Measurements from ENCODE around the gene TENM4.
A peak's percentile ranks its signal among the peaks of the same experiment; 100 is the strongest.

The TENM4 gene

DNA sequence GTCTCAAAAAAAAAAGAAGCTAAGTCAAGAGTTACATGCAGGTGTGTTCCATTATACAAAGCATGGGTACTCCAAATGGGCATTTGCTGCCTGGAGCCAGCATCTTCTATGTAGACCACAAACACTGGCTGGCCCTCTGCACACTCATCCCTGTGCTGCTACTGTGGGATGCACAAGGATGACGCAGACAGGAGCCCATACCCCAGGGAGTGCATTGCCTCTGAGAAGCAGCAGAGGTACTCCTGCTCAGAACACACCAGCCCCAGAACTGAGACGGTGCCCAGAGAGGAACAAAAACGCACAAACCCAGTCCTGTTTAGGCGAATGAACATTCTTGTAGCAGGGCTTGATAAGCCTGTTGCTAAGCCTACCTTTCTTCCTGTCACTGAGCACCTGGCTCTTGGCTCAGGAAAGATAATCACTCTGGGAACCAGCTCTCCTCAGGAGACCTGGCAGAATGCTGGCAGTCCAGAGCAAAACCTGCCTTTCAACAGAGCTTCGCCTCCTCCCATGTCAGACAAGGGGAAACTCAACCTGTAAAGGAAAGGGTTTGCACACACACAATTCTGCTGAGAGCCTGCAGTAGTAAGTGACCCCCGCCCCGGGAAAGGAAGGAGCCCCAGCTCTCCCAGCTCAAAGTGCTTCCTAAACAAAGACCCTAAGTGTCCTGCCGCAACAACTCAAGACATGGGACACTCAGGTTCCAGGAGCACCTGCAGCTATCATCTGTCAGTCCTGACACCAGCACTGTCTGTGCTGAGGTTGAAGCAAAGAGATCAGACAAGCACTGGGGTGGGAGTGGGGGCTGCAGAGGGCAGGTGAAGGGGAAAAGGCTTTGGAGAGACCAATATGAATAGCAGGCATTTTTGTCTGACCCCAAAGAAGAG, 145.7 kb downstream of the TENM4 start:
- DNase-seq (ENCODE audit: low read depth), result no peak

DNA sequence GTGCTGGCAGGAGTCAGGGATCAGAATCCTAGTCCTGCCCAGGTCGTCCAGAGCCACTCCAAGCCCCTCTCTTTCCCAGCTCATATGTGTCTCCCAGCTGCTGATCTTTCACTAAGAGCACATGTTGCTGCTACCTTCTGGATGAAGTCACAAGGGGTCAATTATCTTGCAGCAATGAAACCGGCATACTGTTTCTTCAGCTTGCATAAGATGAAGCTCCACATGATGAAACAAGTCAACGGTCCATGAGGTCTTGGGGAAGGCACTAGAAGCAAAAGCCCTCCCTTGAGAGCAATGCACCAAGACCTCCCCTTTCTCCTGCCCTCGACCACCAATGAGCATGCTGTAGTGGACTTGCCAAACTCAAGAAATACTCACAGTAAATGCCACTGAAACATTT, 148.9 kb downstream of the TENM4 start:
- DNase-seq (ENCODE audit: low read depth), result no peak

DNA sequence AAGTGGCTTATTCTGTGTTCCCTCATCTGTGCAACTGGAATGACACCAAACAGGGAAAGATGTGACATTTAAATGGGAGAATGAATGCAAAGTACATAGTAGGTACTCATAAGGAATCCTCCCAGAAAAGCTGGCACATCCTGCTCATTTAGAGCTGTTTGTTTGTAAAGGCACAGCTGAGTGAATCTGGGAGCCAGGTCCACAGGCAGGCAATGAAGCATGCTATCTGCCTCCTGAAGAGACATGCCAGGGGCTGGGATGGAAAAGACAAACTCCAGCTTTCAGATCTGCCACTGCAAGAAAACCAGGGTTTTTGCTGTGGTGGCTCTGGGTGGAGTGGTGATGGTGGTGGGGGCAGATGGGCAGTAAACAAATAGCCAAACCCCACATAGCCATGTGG, 150.1 kb downstream of the TENM4 start:
- DNase-seq (ENCODE audit: low read depth), result no peak

DNA sequence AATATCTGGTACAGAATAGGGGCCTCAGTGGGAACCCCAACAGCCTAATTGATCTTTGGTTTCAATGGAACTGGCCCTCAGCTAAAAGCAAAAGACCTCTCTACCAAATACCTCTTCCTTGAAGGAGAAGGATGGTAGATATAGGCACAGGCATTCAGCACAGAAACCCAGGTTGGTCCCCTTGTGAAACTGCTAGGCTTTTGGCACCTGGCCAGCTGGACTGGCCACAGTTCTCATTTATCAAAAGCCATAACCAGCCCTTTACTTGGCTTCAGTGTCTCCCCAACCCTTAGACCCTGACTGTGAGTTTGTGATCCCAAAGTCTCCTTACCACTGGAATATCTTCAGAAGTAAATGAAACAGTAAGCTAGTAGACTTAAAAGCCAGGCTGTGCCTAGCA, 152.9 kb downstream of the TENM4 start:
- DNase-seq (ENCODE audit: low read depth), result no peak

DNA sequence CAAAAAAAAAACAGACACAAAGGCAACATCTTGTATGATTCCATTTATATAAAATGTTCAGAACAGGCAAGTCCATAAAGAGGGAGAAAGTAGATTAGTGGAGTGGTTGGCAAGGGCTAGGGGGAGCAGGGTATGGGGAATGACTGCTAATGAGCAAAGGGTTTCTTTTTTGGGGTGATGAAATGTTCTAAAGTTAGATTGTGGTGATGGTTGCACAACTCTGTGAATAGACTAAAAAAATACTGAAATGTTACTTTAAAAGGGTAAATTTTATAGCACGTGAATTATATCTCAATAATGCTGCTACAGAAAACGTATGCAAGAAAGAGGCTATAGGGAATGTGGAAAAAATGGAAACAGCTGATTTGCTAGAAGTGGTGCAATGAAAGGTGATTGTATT, 155.1 kb downstream of the TENM4 start:
- no peak for DNase-seq (ENCODE audit: low read depth)

DNA sequence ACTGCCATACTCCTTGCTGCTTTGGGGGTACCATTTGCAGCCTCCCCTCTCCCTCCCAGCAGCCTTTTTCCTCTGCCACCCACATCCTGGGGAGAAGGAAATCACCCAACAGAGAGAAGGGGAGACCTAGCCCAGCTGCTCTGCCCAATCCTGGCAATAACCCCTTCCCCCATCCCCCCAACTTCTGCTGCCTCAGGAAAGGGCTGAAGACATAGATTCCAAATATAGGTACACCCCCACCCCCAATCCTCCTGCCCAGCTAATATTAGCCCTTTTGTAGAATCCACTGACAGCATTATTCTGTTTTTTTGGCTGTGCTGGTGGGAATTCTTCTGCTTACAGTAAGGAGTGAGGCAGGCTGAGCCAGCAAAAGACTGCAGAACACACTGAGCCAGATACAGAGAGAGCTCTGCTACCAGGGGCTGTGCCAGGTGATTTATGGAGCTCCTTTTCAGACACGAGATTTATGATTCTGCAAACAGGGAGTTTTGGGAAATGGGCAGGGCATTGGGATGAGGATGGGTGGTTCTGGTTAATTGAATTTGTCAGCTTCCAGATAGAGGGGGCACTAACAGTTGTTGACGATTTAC, 164.0 kb downstream of the TENM4 start:
- DNase-seq (ENCODE audit: low read depth), result no peak

DNA sequence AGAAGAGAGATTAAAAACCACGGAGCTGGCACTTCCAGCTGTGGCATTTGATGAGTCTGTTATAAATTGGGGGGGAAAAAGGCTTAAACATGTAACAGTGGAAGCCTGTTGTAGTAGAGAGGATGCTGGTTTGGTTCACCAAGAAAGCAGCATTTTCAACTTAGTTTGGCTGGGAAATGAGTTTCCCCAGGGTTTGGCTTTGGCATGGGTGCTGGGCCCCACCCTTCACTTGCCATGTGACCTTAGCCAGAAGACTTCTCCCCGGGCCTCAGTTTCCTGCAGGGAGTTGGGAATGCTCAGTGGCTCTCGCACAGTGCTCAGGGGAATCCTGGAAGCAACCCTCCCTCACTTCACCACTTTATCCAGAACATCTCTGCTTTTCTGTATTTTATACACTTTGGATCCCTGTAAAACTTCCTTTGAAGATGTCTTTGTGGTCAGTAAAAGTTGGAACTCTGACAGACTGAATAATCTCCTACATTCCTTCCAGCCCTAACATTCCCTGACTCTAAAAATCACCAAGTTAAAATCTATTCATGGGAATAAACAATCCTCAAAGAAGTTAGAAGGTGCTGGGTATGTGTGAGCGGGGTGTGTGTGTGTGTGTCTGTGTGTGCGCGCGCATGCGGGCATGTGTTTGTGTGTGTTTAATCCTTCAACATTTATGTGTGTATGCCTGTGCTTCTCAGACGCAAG, 166.0 kb downstream of the TENM4 start:
- DNase-seq (ENCODE audit: low read depth), result peak; percentile 65

DNA sequence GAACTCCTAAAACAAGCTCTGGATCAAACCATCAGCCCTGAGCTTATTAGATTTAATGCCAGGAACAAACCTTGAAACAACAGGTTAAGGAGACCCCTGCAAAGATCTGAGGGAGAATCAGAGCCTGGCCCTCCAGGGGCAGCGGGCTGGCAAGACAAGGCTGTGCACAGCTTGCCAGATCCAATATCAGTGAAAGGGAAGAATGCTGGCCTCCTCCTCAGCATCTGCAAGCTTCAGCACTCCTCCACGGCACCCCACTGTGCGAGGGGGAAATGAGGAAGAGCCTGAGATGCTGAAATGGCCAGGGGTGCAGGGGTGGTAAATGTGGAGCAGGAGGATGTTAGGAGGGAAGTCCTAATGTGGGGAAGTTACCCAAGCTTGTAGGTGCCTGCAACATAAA, 167.0 kb downstream of the TENM4 start:
- no peak for DNase-seq (ENCODE audit: low read depth)

DNA sequence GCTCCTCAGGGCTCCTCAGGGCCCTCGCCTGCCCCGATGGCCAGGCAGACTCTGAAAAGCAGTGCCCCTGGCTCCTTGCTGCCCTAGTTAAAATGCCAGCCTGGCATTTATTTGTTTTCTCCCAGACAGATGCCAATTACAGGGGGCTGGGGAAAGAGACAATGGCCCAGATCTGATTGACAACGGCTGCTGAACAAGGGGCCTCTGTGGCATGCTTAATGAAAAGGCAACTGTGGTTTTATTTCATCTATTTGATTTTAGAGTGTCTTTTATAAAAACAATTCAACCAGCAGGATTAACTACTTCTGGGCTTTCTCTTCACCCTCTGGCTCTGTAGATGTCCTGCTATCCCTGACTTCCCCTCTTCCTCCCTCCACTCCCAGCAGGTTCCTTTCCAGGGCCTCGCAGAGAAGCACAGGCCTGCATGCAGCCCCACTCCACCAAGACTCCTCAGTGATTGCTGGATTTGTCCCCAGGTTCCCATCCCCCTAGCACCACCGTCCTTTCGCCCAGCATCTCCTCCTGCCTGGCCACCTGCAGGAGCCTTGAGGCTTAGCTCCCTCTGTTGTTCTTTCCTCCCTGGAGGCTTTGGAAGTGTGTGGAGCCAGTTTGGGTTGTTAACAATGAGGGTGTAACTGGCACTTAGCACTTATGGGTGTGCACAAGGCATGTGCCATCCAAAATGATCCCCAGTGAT, 171.1 kb downstream of the TENM4 start:
- DNase-seq (ENCODE audit: low read depth), result no peak

DNA sequence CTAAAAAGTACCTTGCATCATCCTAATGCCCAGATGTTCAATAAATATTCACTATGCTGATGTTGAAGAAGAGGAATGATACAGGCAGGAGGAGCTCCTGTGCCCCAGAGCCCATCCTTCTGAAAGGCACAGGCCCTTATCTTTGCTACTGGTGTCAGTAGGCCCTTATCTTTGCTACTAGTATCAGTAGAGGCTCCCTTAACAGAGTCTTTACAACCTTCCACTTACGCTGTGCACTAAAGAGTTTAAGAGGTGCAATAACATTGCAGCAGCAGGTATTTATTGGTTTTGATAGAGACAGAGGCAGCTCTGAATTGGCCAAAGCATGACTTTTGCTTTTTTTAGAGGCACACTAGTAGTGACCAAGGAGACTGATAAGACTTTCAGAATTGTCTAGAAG, 174.4 kb downstream of the TENM4 start:
- DNase-seq (ENCODE audit: low read depth), result no peak

DNA sequence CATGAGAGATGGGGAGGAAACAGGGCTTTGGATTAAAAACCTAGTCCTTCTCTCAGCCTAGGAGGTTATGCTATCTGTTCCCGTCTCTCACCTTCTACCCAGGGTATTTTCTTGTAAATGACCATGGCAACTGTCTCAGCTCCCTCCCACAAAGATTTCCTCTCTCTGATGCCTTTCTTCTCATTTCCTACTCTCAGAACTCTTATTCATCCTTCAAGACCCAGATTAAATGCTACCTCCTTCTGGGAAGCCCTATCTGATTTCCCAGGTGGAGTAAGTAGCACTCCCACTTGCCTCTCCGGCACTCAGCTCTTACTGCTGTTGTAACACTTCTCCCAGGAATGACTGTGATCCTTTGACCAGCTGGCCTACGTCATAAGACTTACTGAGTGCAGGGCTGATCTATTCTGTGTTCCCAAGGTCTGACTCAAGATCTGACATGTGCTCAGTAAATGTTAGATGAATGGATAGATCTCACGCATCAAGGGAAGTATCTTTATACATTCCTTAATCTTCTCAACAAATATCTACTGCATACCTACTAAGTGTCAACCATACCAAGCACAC, 175.0 kb downstream of the TENM4 start:
- no peak for DNase-seq (ENCODE audit: low read depth)

DNA sequence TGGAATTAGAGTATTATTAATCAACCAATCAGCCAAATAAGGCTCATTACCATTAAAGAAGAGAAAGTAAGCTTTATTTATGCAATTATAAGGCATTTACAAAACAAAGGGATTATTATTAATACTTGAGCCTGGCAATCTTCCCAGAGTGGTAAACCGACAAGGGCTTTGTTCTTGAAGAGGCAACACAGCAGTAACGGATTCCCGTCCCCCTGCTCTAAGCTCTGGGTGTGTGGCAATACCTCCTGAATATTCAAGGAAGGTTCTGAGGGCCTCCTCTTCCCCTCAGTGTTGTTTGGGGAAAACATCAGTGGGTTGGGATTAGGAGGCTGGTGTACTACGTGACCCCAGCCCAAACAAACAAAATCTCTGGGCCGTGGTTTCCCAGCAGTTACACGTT, 176.5 kb downstream of the TENM4 start:
- DNase-seq (ENCODE audit: low read depth), result no peak

DNA sequence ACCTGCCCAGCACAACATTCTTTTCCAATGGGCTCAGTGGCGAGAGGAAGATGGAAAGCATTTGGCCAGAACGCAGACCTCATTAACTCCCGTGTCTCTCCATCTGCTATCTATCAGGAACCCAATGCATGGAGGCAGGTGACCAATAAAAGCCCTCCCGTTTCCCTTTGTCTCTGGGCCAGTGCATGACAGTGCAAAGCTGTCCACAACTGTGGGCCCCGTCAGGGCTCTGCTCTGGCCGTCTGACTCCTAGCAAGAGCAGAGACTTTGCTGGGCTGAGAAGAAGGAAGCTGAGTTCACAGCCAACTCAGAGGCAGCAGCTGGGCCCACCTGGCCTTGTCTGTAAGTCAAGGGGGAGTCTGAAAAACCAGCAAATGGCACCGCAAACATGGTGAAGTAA, 177.8 kb downstream of the TENM4 start:
- DNase-seq (ENCODE audit: low read depth), result no peak

DNA sequence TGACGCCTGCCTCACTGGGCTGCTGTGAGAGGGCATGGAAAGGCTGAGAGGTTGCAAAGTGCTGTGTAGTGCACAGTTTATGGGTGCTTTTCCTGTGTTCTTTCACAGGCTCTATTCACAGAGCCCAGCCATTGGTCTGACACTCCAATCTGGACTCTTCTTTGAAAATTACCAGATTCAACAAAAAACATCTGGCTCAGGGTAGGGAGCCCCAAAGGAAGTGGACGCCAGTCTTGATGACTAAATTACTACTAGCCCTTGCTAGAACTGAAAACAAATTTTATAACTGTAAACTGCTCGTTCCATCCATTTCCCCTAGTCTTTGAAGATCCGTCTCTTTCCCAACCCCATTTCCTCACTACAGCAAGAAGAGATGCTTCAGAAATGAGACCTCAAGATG, 178.6 kb downstream of the TENM4 start:
- peak; percentile 87 for DNase-seq (ENCODE audit: low read depth)

DNA sequence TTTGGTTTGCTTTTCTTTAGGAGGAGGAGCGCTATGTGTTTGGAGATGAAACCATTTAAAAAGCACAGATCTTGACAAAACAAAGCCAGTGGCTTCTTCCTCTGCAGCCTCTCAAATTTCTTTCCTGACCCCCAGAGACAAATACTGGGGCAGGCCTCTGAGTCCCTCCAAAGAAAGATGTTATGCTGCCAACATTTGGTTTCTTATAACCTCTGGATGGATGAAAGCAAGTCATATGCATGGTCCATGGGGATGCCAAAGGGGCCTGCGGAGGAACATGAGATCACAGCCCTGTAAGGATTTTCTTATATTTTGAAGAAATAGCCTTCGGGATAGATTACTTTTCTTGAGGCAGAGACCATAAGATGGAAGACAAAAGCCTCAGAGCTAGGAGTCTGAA, 179.1 kb downstream of the TENM4 start:
- no peak for DNase-seq (ENCODE audit: low read depth)

DNA sequence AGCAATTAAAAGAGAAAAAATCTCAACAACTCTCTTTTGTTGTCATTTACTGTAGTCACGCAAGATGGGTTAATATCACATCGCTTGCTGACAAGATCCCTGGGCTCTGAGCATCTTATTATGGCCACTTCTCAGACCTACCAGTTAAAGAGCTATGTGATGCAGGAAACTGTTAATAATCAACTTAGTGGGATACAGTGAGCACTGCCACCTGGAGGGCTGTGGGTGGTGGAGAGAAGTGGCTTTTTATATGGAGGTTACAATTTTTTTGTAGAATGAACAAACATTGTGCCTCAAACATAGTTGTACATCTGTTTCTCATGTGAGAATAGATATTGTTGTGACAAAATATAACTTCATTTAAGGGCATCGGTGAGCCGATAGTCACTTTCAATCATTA, 181.0 kb downstream of the TENM4 start:
- DNase-seq (ENCODE audit: low read depth), result no peak

DNA sequence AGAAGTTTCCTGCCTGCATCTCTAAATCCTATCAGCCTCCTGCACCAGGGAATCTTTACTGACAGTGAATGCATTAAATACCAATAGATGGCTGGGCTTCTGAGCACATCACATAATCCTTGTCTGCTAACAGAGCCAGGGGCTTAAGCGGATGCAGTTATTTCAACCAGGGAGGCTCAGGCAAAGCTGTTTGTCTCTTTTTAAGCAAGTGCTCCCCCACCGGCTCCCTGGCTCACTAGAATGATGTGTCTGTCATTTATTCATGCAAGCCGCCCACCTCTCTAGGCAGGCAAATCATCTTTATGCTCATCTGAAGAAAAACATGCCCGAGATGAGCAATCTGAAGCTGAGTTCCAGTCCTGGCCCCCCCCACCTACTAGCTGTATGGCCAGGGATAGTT, 182.3 kb downstream of the TENM4 start:
- no peak for DNase-seq (ENCODE audit: low read depth)

DNA sequence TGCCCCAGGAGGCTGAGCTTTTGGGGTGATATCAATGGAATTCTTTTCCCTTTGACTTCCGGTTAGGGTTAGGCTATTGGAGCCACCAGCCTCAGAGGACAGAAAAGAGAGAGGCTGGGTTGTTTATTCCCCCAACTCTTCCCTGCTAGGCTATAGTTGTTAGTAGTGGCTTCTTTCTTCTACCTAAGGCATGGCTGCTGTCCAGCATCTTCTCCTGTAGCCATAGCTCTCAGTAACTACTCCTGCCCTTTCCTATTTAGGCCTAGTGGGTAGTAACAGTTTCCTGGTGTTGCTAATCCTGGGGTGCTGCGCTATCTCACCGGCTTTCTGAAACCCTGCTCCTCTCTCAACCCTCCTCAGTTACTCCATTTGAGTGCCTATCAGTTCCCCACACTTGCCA, 184.9 kb downstream of the TENM4 start:
- no peak for DNase-seq (ENCODE audit: low read depth)

DNA sequence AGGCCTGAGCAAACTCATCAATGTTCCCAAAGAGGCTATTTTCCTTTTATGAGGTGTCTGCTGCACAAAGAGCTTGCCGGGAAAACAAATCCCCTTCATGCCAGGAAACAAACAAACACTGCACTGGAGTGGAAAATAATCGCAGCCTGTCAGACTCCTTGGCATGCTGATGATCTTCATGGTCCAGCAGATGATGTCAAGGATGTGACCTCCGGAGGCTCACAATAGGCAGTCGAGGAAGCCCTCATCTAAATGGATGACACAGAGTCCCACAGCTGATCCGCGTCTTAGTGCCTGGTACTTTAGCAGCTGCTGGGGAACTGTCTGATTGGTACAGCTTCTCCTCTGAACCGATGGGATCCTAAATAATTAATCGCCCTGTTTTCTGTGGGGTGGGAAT, 187.6 kb downstream of the TENM4 start:
- no peak for DNase-seq (ENCODE audit: low read depth)

DNA sequence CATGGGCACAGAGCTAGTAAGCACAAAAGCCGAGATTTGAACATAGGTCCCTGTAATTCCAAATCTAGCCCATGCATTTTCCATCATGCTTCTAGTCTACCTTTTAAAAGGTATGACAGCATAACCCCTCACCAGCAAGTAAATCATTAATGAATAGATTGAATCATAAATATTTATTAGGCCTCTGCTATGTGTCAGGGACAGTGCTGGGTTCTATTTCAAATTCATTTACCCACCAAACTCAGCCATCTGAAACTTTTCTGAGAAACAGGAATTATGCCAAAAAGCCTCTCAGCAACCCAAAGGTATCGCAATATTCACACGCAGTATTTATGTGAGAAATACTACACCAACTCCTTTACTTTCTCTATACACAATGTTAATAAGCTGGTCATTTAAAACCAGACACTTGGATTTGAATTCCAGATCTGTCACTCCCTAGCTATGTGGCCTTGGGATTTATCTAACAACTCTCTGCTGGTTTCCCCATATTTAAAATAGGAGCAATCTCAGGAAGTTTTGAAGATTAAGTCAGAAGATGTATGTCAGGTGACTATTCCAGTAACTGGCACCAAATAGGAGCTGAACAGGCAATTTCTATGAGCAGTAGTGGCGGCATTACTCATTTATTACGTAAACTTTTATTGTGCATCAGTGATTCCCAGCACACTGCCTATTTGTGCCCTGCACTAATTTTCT, 191.4 kb downstream of the TENM4 start:
- no peak for DNase-seq (ENCODE audit: low read depth)

DNA sequence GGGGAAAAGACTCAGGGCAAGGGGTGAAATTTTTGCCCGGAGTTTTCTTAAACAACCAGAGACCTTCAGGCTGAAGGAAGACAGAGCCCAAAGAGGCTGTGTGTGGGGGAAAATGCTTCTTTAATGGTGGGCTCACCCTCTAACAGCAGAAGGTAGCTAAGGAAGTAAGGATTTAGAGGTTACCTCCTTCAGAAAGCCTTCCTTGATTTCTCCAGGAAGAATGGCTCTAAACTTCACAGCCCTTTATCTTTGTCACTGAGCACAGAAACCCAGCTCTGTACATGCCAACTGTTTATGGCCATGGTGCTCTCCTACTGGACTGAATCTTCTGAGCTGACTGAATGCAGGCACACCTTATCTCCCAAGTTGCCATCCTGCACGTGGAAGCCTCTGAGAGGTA, 196.0 kb downstream of the TENM4 start:
- DNase-seq (ENCODE audit: low read depth), result no peak
